Gastroesophageal sphincter (tissue), 4 donors: ENCODE measurements around the gene TRMT112. TPM values are rescaled to one million over a fixed set of nuclear protein-coding genes. Genes with fewer than 3 reads are reported as not detected.

ENCODE experiments used
- ATAC-seq: fragments of 150-250 bp; one replicate; pipeline ENCODE4 v1.9.1; 2016; ENCODE audit warnings: mild to moderate bottlenecking, moderate library complexity
- H3K27ac ChIP-seq, 4 donors: fragments of 200-600 bp; sonication (generic) in 3 of 4; 1 replicate in 3 of 4; 2 replicates in 1 of 4; pipeline ENCODE4 v1.5.1; 2016 to 2019
- H3K27me3 ChIP-seq: fragments of 200-600 bp; sonication (generic); one replicate; pipeline ENCODE4 v1.5.1; 2019
- H3K36me3 ChIP-seq, 2 donors: fragments of 200-600 bp; sonication (generic); one replicate each; pipeline ENCODE4 v1.5.1; 2019; ENCODE audit warnings: control low read depth in 1 of 2
- H3K4me1 ChIP-seq, 3 donors: fragments of 200-600 bp; sonication (generic); 1 replicate in 2 of 3; 2 replicates in 1 of 3; pipeline ENCODE4 v1.5.1; 2016 to 2019; ENCODE audit warnings: control low read depth in 2 of 3
- H3K4me3 ChIP-seq, 2 donors: fragments of 200-600 bp; sonication (generic); one replicate each; pipeline ENCODE4 v1.5.1; 2019; ENCODE audit warnings: mild to moderate bottlenecking in 1 of 2, moderate library complexity in 1 of 2
- H3K9me3 ChIP-seq, 3 donors: fragments of 200-600 bp; sonication (generic); one replicate each; pipeline ENCODE4 v1.5.1; 2017 to 2019; ENCODE audit warnings: control low read depth in 2 of 3
- CTCF ChIP-seq, 4 experiments: fragments of 200-600 bp in 2 of 4; fragments of 450-650 bp in 2 of 4; sonication (generic) in 1 of 4; IDR thresholded peaks; one replicate each; pipeline ENCODE4 v1.5.1; 2017 to 2019; ENCODE audit warnings: antibody characterized with exemption in 4 of 4, mild to moderate bottlenecking in 2 of 4, moderate library complexity in 2 of 4
- EP300 ChIP-seq: sonication (generic); formaldehyde crosslinking; IDR thresholded peaks from one replicate; pipeline ENCODE4 v1.6.1; 2017; ENCODE audit warnings: antibody characterized with exemption, mild to moderate bottlenecking
- POLR2A ChIP-seq, 2 donors: fragments of 450-650 bp; IDR thresholded peaks; one replicate each; pipeline ENCODE4 v1.6.1; 2017; ENCODE audit warnings: antibody characterized with exemption in 2 of 2, mild to moderate bottlenecking in 2 of 2, moderate library complexity in 1 of 2
- POLR2AphosphoS5 ChIP-seq: sonication (generic); formaldehyde crosslinking; IDR thresholded peaks from one replicate; pipeline ENCODE4 v1.6.1; 2017; ENCODE audit warnings: antibody characterized with exemption
- WGBS, 2 donors: methylation state at CpG; one replicate each; pipeline ENCODE4 v1.1.5; 2018; ENCODE audit warnings: low coverage in 1 of 2; 5-methylcytosine and 5-hydroxymethylcytosine counted together
- total RNA-seq, 4 donors: library from RNA; depleted of rRNA; stranded (reverse); fragments of >200 nt; gene quantifications; one replicate each; pipeline ENCODE4 v1.1.0, GENCODE V29; 2016

Gene TRMT112
- total RNA-seq, 4 donors from 2014 or later: 180 to 267 (median 218) TPM

- Histone ChIP-seq H3K4me3 (no peak overlapping the region), H3K27me3 (peaks cover 98% of the 10 kb centered on the region), H3K27ac (no peak overlapping the region), H3K9me3 (no peaks in the 10 kb centered on the region), H3K36me3 (no peaks in the 10 kb centered on the region), H3K4me1 (peaks cover 0 to 39% (median 18%) of the 10 kb centered on the region in 3 donors)
- 11 to 18% methylated on average over 7 to 14 of the region's 34 CpGs for WGBS, 2 donors
- no peak for ATAC-seq
- TF ChIP-seq POLR2A (IDR thresholded peaks at IDR 0.05) (no peak), POLR2AphosphoS5 (no peak), EP300 (no peak), CTCF (IDR thresholded peaks at IDR 0.05) (no peak)
Measured at GRCh38 chr11:64296830-64297698, 20.3 kb downstream of the TRMT112 start.

- no peak overlapping the region for H3K27ac ChIP-seq
- H3K27me3 ChIP-seq: peaks cover 98% of the 10 kb centered on the region
- no peaks in the 10 kb centered on the region for H3K36me3 ChIP-seq
- WGBS, 2 donors: 0% methylated on average over 1 of the region's 1 CpG; no CpG with 5 or more reads in 1 of the 2 donors
- peaks cover 0 to 41% (median 25%) of the 10 kb centered on the region in 3 donors for H3K4me1 ChIP-seq
- TF ChIP-seq EP300 (no peak), CTCF (IDR thresholded peaks at IDR 0.05) (no peak), POLR2AphosphoS5 (no peak), POLR2A (IDR thresholded peaks at IDR 0.05) (no peak)
- ATAC-seq: no peak
- no peaks in the 10 kb centered on the region for H3K9me3 ChIP-seq
- H3K4me3 ChIP-seq: no peak overlapping the region
Measured at GRCh38 chr11:64296236-64296635, 21.1 kb downstream of the TRMT112 start.

GRCh38 chr11:64295760-64296159 lies 21.6 kb downstream of the TRMT112 start:
- Histone ChIP-seq H3K4me3 (no peak overlapping the region), H3K9me3 (no peaks in the 10 kb centered on the region), H3K4me1 (peaks cover 0 to 40% (median 28%) of the 10 kb centered on the region in 3 donors), H3K27ac (no peak overlapping the region), H3K36me3 (no peaks in the 10 kb centered on the region), H3K27me3 (peaks cover 100% of the 10 kb centered on the region)
- ATAC-seq: no peak
- 79 to 94% methylated on average over 2 to 4 of the region's 4 CpGs for WGBS, 2 donors
- TF ChIP-seq POLR2A (IDR thresholded peaks at IDR 0.05): no peak
- TF ChIP-seq EP300: no peak
- no peak for TF ChIP-seq CTCF (IDR thresholded peaks at IDR 0.05)
- TF ChIP-seq POLR2AphosphoS5: no peak

- TF ChIP-seq POLR2AphosphoS5 (no peak), CTCF (IDR thresholded peaks at IDR 0.05) (no peak), EP300 (no peak), POLR2A (IDR thresholded peaks at IDR 0.05) (no peak)
- H3K27ac ChIP-seq: no peak overlapping the region
- peaks cover 100% of the 10 kb centered on the region for H3K27me3 ChIP-seq
- H3K9me3 ChIP-seq: no peaks in the 10 kb centered on the region
- peaks cover 0 to 2% of the 10 kb centered on the region in 2 donors for H3K36me3 ChIP-seq
- 14 to 35% methylated on average over 3 of the region's 3 CpGs for WGBS, 2 donors
- ATAC-seq: no peak
- H3K4me3 ChIP-seq: no peak overlapping the region
- peaks cover 0 to 30% (median 21%) of the 10 kb centered on the region in 3 donors for H3K4me1 ChIP-seq
Measured at GRCh38 chr11:64294774-64295173, 22.6 kb downstream of the TRMT112 start.
